ENCODE results near the gene PECR. TPM values are rescaled to one million over a fixed set of nuclear protein-coding genes. Genes with fewer than 3 reads are reported as not detected.

PECR gene
- total RNA-seq, 2 donors from 2014 or later, result 2.0 to 6.0 TPM

GRCh38 chr2:216031960-216032689, 49.5 kb downstream of the PECR start:
- no peak overlapping the region for H3K4me3 ChIP-seq
- no peaks in the 10 kb centered on the region for H3K36me3 ChIP-seq
- DNase-seq (ENCODE audit: low spot score), result no peak
- no peak for TF ChIP-seq CTCF (IDR thresholded peaks at IDR 0.05)
- no peaks in the 10 kb centered on the region for H3K9me3 ChIP-seq
- H3K27ac ChIP-seq, result no peak overlapping the region
- no peaks in the 10 kb centered on the region for H3K27me3 ChIP-seq
- H3K4me1 ChIP-seq, result no peaks in the 10 kb centered on the region

GRCh38 chr2:216030216-216030615, 51.4 kb downstream of the PECR start:
- H3K4me3 ChIP-seq, result no peak overlapping the region
- no peak for TF ChIP-seq CTCF (IDR thresholded peaks at IDR 0.05)
- no peaks in the 10 kb centered on the region for H3K4me1 ChIP-seq
- DNase-seq (ENCODE audit: low spot score), result no peak
- no peaks in the 10 kb centered on the region for H3K27me3 ChIP-seq
- H3K36me3 ChIP-seq, result no peaks in the 10 kb centered on the region
- H3K9me3 ChIP-seq, result no peaks in the 10 kb centered on the region
- H3K27ac ChIP-seq, result no peak overlapping the region

GRCh38 chr2:216029416-216030129, 52.0 kb downstream of the PECR start:
- Histone ChIP-seq H3K4me1 (no peaks in the 10 kb centered on the region), H3K36me3 (no peaks in the 10 kb centered on the region), H3K9me3 (no peaks in the 10 kb centered on the region), H3K4me3 (no peak overlapping the region), H3K27ac (no peak overlapping the region), H3K27me3 (no peaks in the 10 kb centered on the region)
- TF ChIP-seq CTCF (IDR thresholded peaks at IDR 0.05), result no peak
- DNase-seq (ENCODE audit: low spot score), result no peak

- Histone ChIP-seq H3K27me3 (no peaks in the 10 kb centered on the region), H3K4me1 (no peaks in the 10 kb centered on the region), H3K36me3 (no peaks in the 10 kb centered on the region), H3K27ac (no peak overlapping the region), H3K9me3 (no peaks in the 10 kb centered on the region), H3K4me3 (no peak overlapping the region)
- no peak for DNase-seq (ENCODE audit: low spot score)
- no peak for TF ChIP-seq CTCF (IDR thresholded peaks at IDR 0.05)
These were observed 56.8 kb downstream of the PECR start for GRCh38 chr2:216024779-216025336.

- Histone ChIP-seq H3K27me3 (no peaks in the 10 kb centered on the region), H3K4me1 (no peaks in the 10 kb centered on the region), H3K9me3 (no peaks in the 10 kb centered on the region), H3K27ac (no peak overlapping the region), H3K36me3 (no peaks in the 10 kb centered on the region), H3K4me3 (no peak overlapping the region)
- no peak for DNase-seq (ENCODE audit: low spot score)
- peak; percentile 40 to 60 for TF ChIP-seq CTCF (IDR thresholded peaks at IDR 0.05)
These were observed 58.5 kb downstream of the PECR start for GRCh38 chr2:216023055-216023648.

All from right atrium auricular region (tissue), 2 donors.